Astrocyte of the cerebellum (primary cell): Measurements from ENCODE around the gene SGMS1.

Experiments used
- DNase-seq: peaks from one replicate; pipeline ENCODE4 v3.0.0-alpha.2; 2011; ENCODE audit warnings: low read depth
- H3K4me3 ChIP-seq: 2 replicates; pipeline ENCODE4 v1.5.1; 2011; ENCODE audit warnings: mild to moderate bottlenecking, low read depth, low read length, moderate library complexity
- CTCF ChIP-seq: IDR thresholded peaks from 2 replicates; pipeline ENCODE4 v1.5.1; 2012; ENCODE audit warnings: low read length, low read depth, moderate library complexity, mild to moderate bottlenecking; ENCODE audit errors: missing control alignments
- in situ Hi-C: cut with HindIII; loops from 2 replicates; pipeline ENCODE4 v1.10.0; 2017; ENCODE audit warnings: low sequenced_read_pairs

Gene SGMS1

GRCh38 chr10:50314169-50315071 lies 309.3 kb downstream of the SGMS1 start:
- DNase-seq: no peak
- no peak for TF ChIP-seq CTCF
- H3K4me3 ChIP-seq: no peak overlapping the region
- in situ Hi-C loops: no loop called here

GRCh38 chr10:50312464-50313437 lies 311.0 kb downstream of the SGMS1 start:
- in situ Hi-C loops: no loop called here
- no peak for DNase-seq
- no peak for TF ChIP-seq CTCF
- no peak overlapping the region for H3K4me3 ChIP-seq

GRCh38 chr10:50310560-50311174 lies 313.1 kb downstream of the SGMS1 start:
- in situ Hi-C loops: no loop called here
- H3K4me3 ChIP-seq: no peak overlapping the region
- no peak for DNase-seq
- peak; percentile 45 for TF ChIP-seq CTCF

- TF ChIP-seq CTCF: no peak
- H3K4me3 ChIP-seq: no peak overlapping the region
- no peak for DNase-seq
- in situ Hi-C loops: no loop called here
Observed at GRCh38 chr10:50309342-50309741, 314.4 kb downstream of the SGMS1 start.

GRCh38 chr10:50304660-50305059 lies 319.1 kb downstream of the SGMS1 start:
- no peak overlapping the region for H3K4me3 ChIP-seq
- in situ Hi-C loops: no loop called here
- DNase-seq: no peak
- TF ChIP-seq CTCF: no peak
